ENCODE results near the gene RALGDS.
"Not testable (repeated sequence)": the region's sequence is repeated elsewhere in the genome, so short reads cannot be mapped to it uniquely, and the experiment has no call there.

The RALGDS gene

DNA sequence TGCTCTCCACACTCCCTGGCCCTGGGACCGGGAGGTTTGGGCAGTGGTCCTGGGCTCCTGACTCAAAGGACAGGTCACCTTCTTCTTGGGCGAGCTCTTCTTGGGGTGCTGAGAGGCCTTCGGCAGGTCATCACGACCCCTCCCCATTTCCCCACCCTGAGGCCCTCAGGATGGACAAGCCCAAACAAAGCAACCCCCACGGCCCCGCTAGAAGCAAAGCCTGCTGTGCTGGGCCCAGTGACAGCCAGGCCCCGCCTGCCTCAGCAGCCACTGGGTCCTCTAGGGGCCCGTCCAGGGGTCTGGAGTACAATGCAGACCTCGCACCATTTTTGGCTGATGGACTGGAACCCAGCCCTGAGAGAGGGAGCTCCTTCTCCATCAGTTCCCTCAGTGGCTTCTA lies 37.4 kb downstream of the RALGDS start:
- DNase-seq: not testable (repeated sequence)

DNA sequence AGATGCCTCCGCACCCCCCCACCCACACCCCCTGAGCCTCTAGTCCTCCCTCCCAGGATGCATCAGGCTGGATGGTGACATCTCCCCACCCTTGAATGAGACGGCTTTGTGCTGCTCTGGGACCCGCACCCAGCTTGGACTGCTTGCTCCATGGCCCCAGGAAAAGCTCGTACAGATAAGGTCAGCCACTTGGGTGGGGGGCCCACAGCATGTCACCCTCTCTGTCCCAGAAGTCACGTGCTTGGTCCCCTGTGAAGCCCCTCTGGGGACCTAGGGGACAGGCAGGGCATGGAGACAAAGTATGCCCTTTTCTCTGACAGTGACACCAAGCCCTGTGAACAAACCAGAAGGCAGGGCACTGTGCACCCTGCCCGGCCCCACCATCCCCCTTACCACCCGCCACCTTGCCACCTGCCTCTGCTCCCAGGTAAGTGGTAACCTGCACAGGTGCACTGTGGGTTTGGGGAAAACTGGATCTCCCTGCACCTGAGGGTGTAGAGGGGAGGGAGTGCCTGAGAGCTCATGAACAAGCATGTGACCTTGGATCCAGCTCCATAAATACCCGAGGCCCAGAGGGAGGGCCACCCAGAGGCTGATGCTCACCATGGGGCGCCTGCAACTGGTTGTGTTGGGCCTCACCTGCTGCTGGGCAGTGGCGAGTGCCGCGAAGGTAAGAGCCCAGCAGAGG lies 38.9 kb downstream of the RALGDS start:
- DNase-seq: not testable (repeated sequence)

DNA sequence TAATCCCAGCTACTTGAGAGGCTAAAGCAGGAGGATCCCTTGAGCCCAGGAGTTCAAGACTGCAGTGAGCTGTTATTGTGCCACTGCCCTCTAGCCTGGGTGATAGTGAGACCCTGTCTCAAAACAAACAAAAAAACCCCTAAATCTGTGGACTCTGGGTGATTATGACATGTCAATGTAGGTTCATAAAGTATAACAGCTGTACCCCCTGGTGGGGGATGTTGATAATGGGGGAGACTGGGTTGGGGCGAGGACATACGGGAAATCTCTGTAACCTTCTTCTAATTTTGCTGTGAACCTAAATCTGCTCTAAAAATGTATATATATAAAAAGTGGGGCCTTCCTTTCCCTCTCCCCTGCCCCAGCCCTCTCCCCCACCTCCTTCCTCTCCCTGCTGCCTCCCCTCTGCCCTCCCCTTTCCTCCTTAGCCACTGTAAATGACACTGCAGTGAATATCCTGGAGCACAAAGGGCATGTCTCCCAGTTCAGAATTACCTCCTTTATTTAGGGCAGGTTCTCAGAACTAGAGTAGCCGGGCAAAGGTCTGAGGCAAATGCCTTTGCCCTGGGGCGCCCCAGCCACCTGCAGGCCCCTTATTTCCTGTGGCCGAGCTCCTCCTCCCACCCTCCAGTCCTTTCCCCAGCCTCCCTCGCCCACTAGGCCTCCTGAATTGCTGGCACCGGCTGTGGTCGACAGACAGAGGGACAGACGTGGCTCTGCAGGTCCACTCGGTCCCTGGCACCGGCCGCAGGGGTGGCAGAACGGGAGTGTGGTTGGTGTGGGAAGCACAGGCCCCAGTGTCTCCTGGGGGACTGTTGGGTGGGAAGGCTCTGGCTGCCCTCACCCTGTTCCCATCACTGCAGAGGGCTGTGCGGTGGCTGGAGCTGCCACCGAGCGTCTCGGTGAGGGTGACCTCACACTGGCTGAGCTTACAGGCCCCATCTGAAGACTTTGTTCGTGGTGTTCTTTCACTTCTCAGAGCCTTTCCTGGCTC lies 40.0 kb downstream of the RALGDS start:
- not testable (repeated sequence) for DNase-seq

GRCh38 chr9:133080161-133080560 lies 40.9 kb downstream of the RALGDS start:
- no peak for DNase-seq

DNA sequence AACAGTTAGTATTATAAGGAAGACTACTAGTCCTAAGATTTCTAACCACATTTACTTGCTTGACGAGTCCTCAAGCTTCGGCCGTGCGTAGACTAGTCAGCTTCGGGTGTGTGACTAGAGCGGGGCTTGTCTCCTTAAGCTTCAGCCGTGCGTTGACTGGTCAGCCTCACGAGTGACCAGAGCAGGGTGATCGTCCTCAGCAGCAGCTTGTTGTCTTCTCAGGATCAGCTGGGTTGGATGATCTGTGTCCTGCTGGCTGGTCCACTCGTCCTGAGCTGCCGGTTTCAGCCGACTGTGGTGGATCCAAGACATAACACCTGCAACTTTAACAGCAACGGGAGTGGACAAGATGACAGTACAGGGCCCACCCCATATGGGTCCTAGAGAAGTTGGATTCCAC lies 42.6 kb downstream of the RALGDS start:
- DNase-seq: no peak

DNA sequence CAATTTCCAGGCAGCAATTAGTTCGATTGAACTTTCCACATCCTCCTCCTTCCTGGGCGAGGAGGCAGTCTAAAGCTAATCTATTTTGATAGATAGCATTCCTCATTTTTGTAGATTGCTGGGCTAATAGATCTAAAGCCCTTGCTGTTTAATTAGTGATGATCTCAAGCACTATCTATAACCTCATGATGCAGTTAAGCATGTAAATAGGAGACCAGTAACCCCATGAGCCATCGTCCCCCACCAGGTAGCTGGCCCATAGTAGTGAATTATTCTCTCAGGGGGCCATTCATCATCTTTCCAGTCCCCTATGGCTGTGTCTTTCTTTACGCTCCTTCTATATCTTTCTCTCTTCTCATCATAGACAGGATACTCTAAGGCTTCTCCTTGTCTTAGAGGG lies 44.3 kb downstream of the RALGDS start:
- DNase-seq: no peak

DNA sequence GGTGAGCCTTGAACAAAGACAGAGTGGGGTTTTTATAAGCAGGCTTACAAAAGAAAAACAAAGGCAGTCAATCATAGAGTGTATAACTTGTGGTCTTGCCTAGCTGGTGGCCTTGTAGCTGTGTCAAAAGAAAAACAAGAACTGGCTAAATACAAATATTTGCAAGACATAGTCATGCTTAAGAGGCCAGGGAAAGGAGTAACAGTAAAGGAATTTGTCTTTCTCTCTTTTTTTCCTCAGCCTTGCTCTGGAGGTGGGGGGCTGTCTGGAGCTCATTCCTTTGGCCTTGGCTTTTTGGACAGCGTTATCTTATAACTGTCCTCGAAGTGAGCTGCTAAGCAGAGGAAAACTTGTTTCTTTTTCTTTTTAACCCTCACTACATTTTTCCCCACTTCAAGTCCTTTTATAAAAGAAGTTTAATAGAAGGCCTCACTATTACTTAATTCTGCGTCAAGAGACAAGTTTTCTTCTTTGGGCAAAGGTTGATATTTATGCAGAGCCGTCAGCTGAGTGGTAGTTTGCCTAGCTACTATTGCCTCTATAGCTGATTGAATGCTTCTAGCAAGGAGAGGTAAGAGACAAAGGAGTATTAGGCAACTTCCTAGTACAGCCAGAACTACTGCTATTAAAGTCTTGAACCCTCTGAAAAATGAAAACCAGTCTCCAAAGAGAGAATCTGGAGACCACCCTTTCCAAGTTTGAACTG lies 45.0 kb downstream of the RALGDS start:
- DNase-seq: no peak

DNA sequence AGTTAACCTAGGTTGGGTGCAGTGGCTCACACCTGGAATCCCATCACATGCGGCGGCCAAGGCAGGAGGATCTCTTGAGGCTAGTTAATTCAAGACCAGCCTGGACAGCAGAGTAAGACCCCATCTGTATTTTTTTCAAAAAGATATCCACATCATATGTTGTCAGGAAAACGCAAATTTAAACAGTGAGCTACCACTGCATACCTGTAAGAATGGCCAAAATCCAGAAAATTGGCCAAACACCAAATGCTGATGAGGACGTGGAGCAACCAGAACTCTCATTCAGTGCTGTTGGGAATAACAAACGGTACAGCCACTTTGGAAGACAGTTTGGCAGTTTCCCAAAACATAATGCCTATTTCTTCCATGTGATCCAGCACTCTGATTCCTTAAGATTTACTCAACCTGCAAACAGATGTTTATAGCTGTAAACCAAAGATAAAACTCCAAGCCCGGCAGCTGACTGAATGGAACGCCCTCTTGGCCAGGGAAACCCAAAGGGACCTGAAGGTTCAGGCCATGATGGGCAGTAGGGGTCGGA lies 46.9 kb downstream of the RALGDS start:
- no peak for DNase-seq

DNA sequence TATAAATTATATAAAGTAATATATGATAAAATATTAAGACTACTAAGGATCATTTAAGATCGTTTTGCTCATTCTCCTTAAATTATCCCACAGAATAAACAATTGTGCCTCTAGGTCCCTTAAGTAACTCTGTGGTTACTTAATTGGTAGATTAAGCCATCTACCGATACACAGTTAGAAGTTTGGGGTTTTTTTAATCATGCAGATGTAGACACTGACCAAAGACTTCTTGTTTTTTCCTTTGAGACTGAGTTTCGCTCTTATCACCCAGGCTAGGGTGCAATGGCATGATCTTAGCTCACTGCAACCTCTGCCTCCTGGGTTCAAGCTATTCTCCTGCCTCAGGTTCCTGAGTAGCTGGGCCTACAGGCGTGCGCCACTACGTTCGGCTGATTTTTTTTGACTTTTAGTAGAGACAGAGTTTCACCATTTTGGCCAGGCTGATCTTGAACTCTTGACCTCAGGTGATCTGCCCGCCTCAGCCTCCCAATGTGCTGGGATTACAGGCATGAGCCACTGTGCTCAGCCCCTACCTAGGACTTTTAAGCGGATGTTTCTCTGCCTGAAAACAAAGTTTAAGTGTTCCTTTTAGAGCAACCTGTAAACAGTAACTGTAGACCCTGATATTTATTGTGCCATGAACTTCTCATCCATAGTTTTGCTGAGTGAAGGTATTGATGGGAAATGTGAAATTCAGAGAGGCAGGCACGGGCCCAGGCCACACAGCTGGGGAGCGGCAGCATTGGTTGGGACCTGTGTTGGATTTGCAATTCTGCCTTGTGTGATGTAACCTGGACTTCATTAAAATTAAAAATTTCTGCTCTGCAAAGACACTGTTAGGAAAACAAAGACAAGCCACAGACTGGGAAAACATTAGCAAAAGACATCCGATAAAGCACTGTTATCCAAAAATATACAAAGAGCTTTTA lies 47.7 kb downstream of the RALGDS start:
- DNase-seq: no peak

DNA sequence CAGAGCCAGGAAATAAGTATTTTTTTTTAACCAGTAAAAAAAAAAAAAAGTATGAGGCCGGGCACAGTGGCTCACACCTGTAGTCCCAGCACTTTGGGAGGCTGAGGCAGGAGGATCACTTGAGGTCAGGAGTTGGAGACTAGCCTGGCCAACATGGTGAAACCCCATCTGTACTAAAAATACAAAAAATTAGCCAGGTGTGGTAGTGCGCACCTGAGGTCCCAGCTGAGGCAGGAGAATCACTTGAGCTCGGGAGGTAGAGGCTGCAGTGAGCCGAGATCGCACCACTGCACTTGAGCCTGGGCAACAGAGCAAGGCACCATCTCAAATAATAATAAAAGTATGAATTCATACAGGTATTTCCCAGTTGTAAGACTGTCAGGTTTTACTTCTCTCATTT lies 48.8 kb downstream of the RALGDS start:
- DNase-seq: not testable (repeated sequence)

GRCh38 chr9:133071484-133072150 lies 49.4 kb downstream of the RALGDS start:
- DNase-seq: no peak

GRCh38 chr9:133070985-133071384 lies 50.1 kb downstream of the RALGDS start:
- DNase-seq: not testable (repeated sequence)

DNA sequence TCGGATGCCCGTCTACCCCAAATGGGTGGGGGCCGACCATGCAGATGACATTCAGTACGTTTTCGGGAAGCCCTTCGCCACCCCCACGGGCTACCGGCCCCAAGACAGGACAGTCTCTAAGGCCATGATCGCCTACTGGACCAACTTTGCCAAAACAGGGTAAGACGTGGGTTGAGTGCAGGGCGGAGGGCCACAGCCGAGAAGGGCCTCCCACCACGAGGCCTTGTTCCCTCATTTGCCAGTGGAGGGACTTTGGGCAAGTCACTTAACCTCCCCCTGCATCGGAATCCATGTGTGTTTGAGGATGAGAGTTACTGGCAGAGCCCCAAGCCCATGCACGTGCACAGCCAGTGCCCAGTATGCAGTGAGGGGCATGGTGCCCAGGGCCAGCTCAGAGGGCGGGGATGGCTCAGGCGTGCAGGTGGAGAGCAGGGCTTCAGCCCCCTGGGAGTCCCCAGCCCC lies 50.5 kb downstream of the RALGDS start:
- DNase-seq: not testable (repeated sequence)

- not testable (repeated sequence) for DNase-seq
Measured at GRCh38 chr9:133068431-133068830, 52.6 kb downstream of the RALGDS start.

DNA sequence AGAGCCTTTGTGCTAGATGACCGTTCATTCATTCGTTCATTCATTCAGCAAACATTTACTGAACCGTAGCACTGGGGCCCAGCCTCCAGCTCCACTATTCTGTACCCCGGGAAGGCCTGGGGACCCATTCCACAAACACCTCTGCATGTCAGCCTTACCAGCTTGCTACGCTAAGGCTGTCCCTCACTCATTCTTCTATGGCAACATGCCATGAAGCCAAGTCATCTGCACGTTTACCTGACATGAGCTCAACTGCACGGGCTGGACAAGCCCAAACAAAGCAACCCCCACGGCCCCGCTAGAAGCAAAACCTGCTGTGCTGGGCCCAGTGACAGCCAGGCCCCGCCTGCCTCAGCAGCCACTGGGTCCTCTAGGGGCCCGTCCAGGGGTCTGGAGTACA lies 53.2 kb downstream of the RALGDS start:
- no peak for DNase-seq

DNA sequence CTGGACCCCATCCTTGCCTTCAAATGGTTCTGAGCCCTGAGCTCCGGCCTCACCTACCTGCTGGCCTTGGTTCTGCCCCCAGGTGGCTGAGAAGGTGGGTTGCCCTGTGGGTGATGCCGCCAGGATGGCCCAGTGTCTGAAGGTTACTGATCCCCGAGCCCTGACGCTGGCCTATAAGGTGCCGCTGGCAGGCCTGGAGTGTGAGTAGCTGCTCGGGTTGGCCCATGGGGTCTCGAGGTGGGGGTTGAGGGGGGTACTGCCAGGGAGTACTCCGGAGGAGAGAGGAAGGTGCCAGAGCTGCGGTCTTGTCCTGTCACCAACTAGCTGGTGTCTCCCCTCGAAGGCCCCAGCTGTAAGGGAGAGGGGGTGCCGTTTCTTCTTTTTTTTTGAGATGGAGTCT lies 54.0 kb downstream of the RALGDS start:
- DNase-seq: no peak

DNA sequence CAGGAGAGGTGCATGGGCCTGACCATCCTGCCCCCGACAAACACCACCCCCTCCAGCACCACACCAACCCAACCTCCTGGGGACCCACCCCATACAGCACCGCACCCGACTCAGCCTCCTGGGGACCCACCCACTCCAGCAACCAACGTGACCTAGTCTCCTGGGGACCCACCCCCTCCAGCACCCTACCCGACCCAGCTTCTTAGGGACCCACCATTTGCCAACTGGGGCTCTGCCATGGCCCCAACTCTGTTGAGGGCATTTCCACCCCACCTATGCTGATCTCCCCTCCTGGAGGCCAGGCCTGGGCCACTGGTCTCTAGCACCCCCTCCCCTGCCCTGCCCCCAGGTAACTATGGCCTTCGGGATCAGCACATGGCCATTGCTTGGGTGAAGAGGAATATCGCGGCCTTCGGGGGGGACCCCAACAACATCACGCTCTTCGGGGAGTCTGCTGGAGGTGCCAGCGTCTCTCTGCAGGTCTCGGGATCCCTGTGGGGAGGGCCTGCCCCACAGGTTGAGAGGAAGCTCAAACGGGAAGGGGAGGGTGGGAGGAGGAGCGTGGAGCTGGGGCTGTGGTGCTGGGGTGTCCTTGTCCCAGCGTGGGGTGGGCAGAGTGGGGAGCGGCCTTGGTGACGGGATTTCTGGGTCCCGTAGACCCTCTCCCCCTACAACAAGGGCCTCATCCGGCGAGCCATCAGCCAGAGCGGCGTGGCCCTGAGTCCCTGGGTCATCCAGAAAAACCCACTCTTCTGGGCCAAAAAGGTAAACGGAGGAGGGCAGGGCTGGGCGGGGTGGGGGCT lies 54.7 kb downstream of the RALGDS start:
- no peak for DNase-seq

GRCh38 chr9:133065070-133065388 lies 56.0 kb downstream of the RALGDS start:
- DNase-seq: no peak

- no peak for DNase-seq
Measured at GRCh38 chr9:133064241-133065069, 56.6 kb downstream of the RALGDS start.
